Measurements from ENCODE around the gene SLC43A1. TPM values are rescaled to one million over a fixed set of nuclear protein-coding genes. Genes with fewer than 3 reads are reported as not detected.

The SLC43A1 gene
- total and polyA plus RNA-seq, 2 experiments from 2014 or later = 19.6 to 49.7 TPM

- H3K27ac Mint-ChIP-seq = no peak overlapping the region
- no peak for ATAC-seq
- no peaks in the 10 kb centered on the region for H3K9me2 ChIP-seq (ENCODE audit: insufficient read depth)
- TF ChIP-seq ZNF331 (CRISPR knock-in tag; IDR thresholded peaks at IDR 0.05; ENCODE audit: low read depth) (no peak), CREB1 (CRISPR knock-in tag; IDR thresholded peaks at IDR 0.05; ENCODE audit: low read depth) (no peak), ZNF462 (CRISPR knock-in tag; IDR thresholded peaks at IDR 0.05) (no peak), ZNF114 (CRISPR knock-in tag; IDR thresholded peaks at IDR 0.05) (no peak), EZH2 (IDR thresholded peaks at IDR 0.05; ENCODE audit: low read depth, unreplicated experiment) (no peak), EZH2phosphoT487 (IDR thresholded peaks at IDR 0.05; ENCODE audit: unreplicated experiment) (no peak), JUNB (IDR thresholded peaks at IDR 0.05; ENCODE audit: unreplicated experiment) (no peak), POLR2AphosphoS5 (IDR thresholded peaks at IDR 0.05; ENCODE audit: low read depth) (no peak), REST (IDR thresholded peaks at IDR 0.05; ENCODE audit: unreplicated experiment) (no peak), NANOG (IDR thresholded peaks at IDR 0.05; ENCODE audit: borderline replicate concordance) (no peak), STAT1 (IDR thresholded peaks at IDR 0.05; ENCODE audit: unreplicated experiment) (no peak)
- TF ChIP-seq, protein P1, sequence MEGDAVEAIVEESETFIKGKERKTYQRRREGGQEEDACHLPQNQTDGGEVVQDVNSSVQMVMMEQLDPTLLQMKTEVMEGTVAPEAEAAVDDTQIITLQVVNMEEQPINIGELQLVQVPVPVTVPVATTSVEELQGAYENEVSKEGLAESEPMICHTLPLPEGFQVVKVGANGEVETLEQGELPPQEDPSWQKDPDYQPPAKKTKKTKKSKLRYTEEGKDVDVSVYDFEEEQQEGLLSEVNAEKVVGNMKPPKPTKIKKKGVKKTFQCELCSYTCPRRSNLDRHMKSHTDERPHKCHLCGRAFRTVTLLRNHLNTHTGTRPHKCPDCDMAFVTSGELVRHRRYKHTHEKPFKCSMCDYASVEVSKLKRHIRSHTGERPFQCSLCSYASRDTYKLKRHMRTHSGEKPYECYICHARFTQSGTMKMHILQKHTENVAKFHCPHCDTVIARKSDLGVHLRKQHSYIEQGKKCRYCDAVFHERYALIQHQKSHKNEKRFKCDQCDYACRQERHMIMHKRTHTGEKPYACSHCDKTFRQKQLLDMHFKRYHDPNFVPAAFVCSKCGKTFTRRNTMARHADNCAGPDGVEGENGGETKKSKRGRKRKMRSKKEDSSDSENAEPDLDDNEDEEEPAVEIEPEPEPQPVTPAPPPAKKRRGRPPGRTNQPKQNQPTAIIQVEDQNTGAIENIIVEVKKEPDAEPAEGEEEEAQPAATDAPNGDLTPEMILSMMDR (conservative IDR thresholded peaks at IDR 0.05; ENCODE audit: low read depth in 2 of 2) = no peak
- TF ChIP-seq, protein P2, sequence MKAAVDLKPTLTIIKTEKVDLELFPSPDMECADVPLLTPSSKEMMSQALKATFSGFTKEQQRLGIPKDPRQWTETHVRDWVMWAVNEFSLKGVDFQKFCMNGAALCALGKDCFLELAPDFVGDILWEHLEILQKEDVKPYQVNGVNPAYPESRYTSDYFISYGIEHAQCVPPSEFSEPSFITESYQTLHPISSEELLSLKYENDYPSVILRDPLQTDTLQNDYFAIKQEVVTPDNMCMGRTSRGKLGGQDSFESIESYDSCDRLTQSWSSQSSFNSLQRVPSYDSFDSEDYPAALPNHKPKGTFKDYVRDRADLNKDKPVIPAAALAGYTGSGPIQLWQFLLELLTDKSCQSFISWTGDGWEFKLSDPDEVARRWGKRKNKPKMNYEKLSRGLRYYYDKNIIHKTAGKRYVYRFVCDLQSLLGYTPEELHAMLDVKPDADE (IDR thresholded peaks at IDR 0.05) = no peak
- peaks cover 11% of the 10 kb centered on the region for H3K4me1 ChIP-seq (ENCODE audit: insufficient read depth)
- DNase-seq (ENCODE audit: low spot score) = no peak
- no peak overlapping the region for H3K4me3 ChIP-seq
- H2AFZ ChIP-seq = no peak overlapping the region
- 0 out of 2 replicates have a peak, but pooled peaks cover 9% of the 10 kb centered on the region for H3F3A ChIP-seq (replicated peaks; ENCODE audit: low read depth)
- no peaks in the 10 kb centered on the region for H3K36me3 ChIP-seq (ENCODE audit: insufficient read depth)
- H3K4me3 Mint-ChIP-seq = no peak overlapping the region
- peaks cover 14% of the 10 kb centered on the region for H4K20me1 ChIP-seq (replicated peaks; ENCODE audit: insufficient read depth)
- H3K27ac ChIP-seq (ENCODE audit: low read depth) = no peak overlapping the region
- H3K36me3 Mint-ChIP-seq (ENCODE audit: low read depth) = peaks cover 35% of the 10 kb centered on the region
- no peaks in the 10 kb centered on the region for H3K27me3 ChIP-seq (ENCODE audit: insufficient read depth)
- H3K4me2 ChIP-seq = no peak overlapping the region
- peaks cover 19% of the 10 kb centered on the region for H3K4me1 Mint-ChIP-seq
- H3K79me2 ChIP-seq (replicated peaks; ENCODE audit: insufficient read depth) = peaks cover 45% of the 10 kb centered on the region
- peaks cover 6% of the 10 kb centered on the region for H3K27me3 Mint-ChIP-seq (ENCODE audit: insufficient read depth, low read depth, poor library complexity)
- no peaks in the 10 kb centered on the region for H3K9me3 Mint-ChIP-seq
Measured at GRCh38 chr11:57506522-57506921, 9.0 kb downstream of the SLC43A1 start.
